22Rv1 (cell line): Measurements from ENCODE around the gene GPC5.

Experiments
- H3K27ac ChIP-seq: fragments of 450-650 bp; 2 replicates; pipeline ENCODE4 v1.5.1; 2017
- ZFX ChIP-seq: fragments of 450-650 bp; IDR thresholded peaks from 2 replicates; pipeline ENCODE4 v1.6.1; 2017; ENCODE audit warnings: antibody characterized with exemption, borderline replicate concordance
- TF ChIP-seq, protein P1 (sequence below): fragments of 450-650 bp; IDR thresholded peaks from 2 replicates; pipeline ENCODE4 v1.5.1; 2017; ENCODE audit warnings: mild to moderate bottlenecking

Gene GPC5

DNA sequence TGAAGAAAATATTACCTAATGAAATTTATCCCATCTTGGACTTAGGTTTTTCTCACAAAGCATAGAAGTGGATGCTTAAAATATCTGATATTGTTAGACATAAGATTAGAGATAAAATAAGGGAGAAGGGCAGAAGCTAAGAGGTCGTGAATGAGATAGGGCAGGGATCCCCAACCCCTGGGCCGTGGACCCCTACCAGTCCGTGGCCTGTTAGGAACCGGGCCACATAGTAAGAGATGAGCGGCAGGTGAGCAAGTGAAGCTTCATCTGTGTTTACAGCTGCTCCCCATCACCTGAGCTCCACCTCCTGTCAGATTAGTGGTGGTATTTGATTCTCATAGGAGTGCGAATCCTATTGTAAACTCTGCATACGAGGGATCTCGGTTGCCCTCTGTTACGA is 202.9 kb downstream of the GPC5 start:
- no peak overlapping the region for H3K27ac ChIP-seq

DNA sequence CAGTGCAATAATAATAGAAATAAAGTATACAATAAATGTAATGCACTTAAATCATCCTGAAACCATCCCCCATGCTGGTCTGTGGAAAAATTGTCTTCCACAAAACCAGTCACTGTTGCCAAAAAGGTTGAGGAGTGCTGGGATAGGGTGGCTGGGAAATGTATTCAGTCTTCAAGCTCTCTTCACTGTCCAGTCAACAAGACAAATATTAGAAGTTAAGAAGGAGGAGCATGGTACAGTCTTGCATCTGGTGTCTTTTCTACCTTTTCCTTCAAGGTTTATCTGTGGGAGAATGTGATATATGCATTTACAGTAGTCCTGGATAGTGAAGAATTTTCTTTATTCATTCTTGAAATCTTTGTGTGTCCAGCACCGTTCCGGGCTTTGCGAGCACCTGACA is 203.4 kb downstream of the GPC5 start:
- no peak for TF ChIP-seq ZFX
- TF ChIP-seq, protein P1, sequence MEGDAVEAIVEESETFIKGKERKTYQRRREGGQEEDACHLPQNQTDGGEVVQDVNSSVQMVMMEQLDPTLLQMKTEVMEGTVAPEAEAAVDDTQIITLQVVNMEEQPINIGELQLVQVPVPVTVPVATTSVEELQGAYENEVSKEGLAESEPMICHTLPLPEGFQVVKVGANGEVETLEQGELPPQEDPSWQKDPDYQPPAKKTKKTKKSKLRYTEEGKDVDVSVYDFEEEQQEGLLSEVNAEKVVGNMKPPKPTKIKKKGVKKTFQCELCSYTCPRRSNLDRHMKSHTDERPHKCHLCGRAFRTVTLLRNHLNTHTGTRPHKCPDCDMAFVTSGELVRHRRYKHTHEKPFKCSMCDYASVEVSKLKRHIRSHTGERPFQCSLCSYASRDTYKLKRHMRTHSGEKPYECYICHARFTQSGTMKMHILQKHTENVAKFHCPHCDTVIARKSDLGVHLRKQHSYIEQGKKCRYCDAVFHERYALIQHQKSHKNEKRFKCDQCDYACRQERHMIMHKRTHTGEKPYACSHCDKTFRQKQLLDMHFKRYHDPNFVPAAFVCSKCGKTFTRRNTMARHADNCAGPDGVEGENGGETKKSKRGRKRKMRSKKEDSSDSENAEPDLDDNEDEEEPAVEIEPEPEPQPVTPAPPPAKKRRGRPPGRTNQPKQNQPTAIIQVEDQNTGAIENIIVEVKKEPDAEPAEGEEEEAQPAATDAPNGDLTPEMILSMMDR: no peak
- no peak overlapping the region for H3K27ac ChIP-seq

More for the DNA sequence above, 202.9 kb downstream of the GPC5 start:
- TF ChIP-seq ZFX: no peak
- TF ChIP-seq, protein P1: no peak

DNA sequence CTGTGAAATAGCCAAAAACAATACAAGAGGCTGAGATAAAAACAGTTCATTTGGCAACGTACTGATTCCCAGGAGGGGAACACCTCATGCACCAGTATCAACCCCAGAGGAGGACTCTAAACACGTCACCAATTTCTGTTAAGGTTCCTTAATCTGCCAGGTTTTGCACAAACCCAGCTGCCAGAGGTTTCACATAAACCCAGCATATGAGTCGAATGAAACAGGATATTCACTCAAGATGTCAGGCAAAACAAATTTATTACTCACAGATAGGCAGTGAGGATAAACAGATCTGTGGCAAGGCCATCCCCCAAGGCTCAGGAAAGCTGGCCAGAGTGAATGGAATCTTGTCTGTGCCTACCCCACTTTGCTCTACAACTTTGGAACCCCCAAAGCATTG is 210.9 kb downstream of the GPC5 start:
- H3K27ac ChIP-seq: no peak overlapping the region
- TF ChIP-seq ZFX: no peak
- TF ChIP-seq, protein P1: no peak

DNA sequence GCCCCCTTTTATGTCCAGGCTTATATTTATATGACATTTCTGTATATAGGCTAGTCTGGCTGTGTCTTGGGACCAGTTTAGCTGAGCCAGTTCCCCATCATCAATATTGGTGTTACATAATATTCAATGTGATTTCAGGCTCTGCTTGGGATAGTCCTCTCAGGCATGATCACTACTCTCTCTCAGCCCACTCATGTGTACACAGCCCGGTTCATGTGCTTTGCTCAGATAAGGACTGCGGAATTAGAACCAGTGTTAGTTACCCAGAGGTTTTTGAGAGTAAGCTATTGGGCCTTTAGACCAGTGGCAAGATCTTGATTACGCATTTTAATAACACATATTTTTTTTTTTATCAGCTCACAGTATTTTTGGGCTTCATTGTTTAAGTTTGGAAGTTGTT is 219.9 kb downstream of the GPC5 start:
- TF ChIP-seq, protein P1: no peak
- TF ChIP-seq ZFX: no peak
- no peak overlapping the region for H3K27ac ChIP-seq

DNA sequence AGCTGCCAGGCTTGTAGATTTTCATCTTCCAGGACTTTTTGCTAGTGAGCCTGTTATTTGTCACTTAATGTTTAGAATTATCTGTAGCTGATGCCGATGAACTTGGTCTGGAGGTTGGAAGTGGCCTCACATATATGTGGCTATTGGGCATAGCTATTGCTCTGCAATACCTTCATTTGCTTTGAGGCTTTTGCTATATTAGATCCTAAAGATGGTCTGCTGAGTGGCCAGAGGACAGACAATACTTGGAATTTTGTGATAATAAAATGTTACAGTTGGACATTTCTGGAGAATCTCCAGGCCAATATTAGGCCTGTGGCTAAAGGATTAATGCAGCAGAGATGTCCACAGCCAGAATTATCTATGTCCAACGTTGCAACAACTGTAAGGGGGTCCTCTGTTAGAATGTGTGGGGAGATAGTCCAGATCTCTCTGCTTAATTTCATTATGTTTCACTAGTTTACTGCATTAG is 222.3 kb downstream of the GPC5 start:
- no peak overlapping the region for H3K27ac ChIP-seq
- no peak for TF ChIP-seq ZFX
- TF ChIP-seq, protein P1: no peak

DNA sequence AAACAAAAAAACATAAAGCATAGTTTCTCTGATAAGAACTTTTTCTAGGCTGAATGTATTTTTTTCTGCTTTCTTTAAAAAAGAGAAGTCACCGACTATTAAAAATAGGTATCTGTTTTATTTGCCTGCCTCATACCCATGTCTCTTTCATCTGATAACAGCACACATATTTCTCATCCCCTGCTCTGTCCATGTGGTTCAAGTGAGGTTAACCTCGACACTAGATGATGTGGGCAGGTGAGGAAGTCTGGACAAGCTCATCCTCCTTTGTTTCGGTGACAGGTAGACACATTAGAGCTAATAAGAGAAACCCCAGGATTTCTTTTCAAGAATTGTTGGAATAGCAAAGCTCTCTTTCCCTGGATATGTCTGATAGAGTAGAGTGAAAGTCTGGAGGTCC is 222.7 kb downstream of the GPC5 start:
- TF ChIP-seq ZFX: no peak
- TF ChIP-seq, protein P1: no peak
- no peak overlapping the region for H3K27ac ChIP-seq

DNA sequence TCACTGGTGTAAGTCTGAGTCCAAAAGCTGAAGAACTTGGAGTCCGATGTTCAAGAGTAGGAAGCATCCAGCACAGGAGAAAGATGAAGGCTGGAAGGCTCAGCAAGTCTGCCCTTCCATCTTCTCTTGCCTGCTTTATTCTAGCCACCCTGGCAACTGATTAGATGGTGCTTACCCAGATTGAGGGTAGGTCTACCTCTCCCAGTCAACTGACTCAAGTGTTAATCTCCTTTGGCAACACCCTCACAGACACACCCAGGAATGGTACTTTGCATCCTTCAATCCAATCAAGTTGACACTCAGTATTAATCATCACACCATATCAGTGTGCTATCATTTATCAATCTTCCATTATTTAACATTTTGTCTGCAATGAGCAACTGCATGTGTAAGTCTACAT is 223.5 kb downstream of the GPC5 start:
- TF ChIP-seq, protein P1: no peak
- no peak for TF ChIP-seq ZFX
- no peak overlapping the region for H3K27ac ChIP-seq
